Measurements from ENCODE around the gene RNF157.

The RNF157 gene

GRCh38 chr17:76240461-76241203 is at the start of gene RNF157:
TSS of gene RNF157 (minus strand) at chr17:76240493. CDS start at chr17:76240240, 253 bp downstream.
- peaks cover 53 to 73% (median 69%) of the 10 kb centered on the region in 11 experiments for H3K27me3 ChIP-seq

GRCh38 chr17:76281573-76282371 is 41.5 kb upstream of the RNF157 start:
- no peak for TF ChIP-seq Cebpa-rat (IDR thresholded peaks at IDR 0.05)
- Histone ChIP-seq H3K4me1 (peaks cover under 1 to 10% (median 6%) of the 10 kb centered on the region in 10 experiments; a peak in 13 of 20 replicates), H3K27me3 (no peaks in the 10 kb centered on the region), H3K9ac (no peak overlapping the region), H3K36me3 (no peaks in the 10 kb centered on the region), H3K4me2 (no peak overlapping the region), H3K9me3 (replicated peaks in 1 of 11) (no peaks in the 10 kb centered on the region), H3K27ac (no peak overlapping the region), H3K4me3 (no peak overlapping the region), H4K20me1 (no peaks in the 10 kb centered on the region)

More at GRCh38 chr17:76240461-76241203, at the start of gene RNF157:
- Histone ChIP-seq H3K4me1 (peaks cover 17 to 36% (median 30%) of the 10 kb centered on the region in 10 experiments), H3K27ac (no peak within 1 kb of the TSS), H3K4me2 (peak within 1 kb of the TSS; percentile 93 to 98 (median 95)), H3K4me3 (peak within 1 kb of the TSS; percentile 55 to 73 (median 61)), H3K9ac (peak within 1 kb of the TSS in 9 of 11 experiments; percentile 35 to 66 (median 56); a peak in 11 of 22 replicates), H3K9me3 (replicated peaks in 1 of 11) (peaks cover 0 to 7% (median 0%) of the 10 kb centered on the region in 11 experiments; a peak in 2 of 22 replicates), H4K20me1 (peaks cover 0 to 4% (median 0%) of the 10 kb centered on the region in 11 experiments; a peak in 1 of 22 replicates), H3K36me3 (no peaks in the 10 kb centered on the region)
- TF ChIP-seq Cebpa-rat (IDR thresholded peaks at IDR 0.05) = no peak

GRCh38 chr17:76280650-76281049 is 40.4 kb upstream of the RNF157 start:
- Histone ChIP-seq H3K36me3 (no peaks in the 10 kb centered on the region), H3K27ac (no peak overlapping the region), H3K27me3 (no peaks in the 10 kb centered on the region), H3K4me3 (no peak overlapping the region), H3K4me1 (peaks cover 12 to 21% (median 17%) of the 10 kb centered on the region in 10 experiments; a peak in 18 of 20 replicates), H3K9me3 (replicated peaks in 1 of 11) (no peaks in the 10 kb centered on the region), H3K9ac (0 out of 22 replicates have a peak overlapping the region, but pooled peaks of 1 of the 11 experiments have one; percentile 3), H4K20me1 (no peaks in the 10 kb centered on the region), H3K4me2 (no peak overlapping the region)
- TF ChIP-seq Cebpa-rat (IDR thresholded peaks at IDR 0.05) = no peak

DNA sequence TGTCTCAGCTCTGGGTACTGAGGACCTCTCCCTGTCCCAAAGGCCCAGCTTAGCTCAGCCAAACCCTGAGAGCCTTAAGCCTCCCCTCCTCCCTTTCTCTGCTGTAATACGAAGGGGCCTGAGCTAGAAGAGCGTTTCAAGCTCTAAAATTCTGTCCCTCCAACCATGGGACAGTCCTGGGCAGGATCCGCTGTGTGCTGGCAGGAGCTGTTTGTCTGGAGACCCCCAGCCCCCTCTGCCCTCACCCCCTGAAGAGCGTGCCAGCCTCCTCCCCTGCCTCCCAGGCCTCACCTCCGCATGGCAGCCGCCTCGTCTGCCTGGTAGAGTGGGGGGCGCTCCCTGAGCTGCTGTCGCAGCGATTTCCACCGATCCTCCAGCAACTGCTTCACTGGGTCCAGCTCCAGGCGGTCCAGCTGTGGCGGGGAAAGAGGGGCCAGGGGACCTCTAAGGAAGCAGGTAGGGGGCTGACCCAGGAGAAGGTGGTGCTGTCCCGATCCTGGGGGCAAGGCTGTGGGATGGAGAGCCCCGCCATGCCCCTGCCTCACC is 39.5 kb upstream of the RNF157 start:
- no peaks in the 10 kb centered on the region for H3K27me3 ChIP-seq
- TF ChIP-seq Cebpa-rat (IDR thresholded peaks at IDR 0.05) = no peak
- no peak overlapping the region for H3K4me2 ChIP-seq
- H3K4me3 ChIP-seq = no peak overlapping the region
- H3K9me3 ChIP-seq (replicated peaks in 1 of 11) = no peaks in the 10 kb centered on the region
- H4K20me1 ChIP-seq = no peaks in the 10 kb centered on the region
- no peak overlapping the region for H3K27ac ChIP-seq
- H3K9ac ChIP-seq = peak overlapping the region in 2 of 11 experiments; percentile 3 to 18; a peak in 1 of 22 replicates
- no peaks in the 10 kb centered on the region for H3K36me3 ChIP-seq
- H3K4me1 ChIP-seq = peaks cover 20 to 29% (median 25%) of the 10 kb centered on the region in 10 experiments; a peak in 19 of 20 replicates

GRCh38 chr17:76278952-76279741 is 38.9 kb upstream of the RNF157 start:
- no peak for TF ChIP-seq Cebpa-rat (IDR thresholded peaks at IDR 0.05)
- Histone ChIP-seq H3K4me1 (peaks cover 24 to 36% (median 32%) of the 10 kb centered on the region in 10 experiments; a peak in 19 of 20 replicates), H3K4me3 (no peak overlapping the region)

DNA sequence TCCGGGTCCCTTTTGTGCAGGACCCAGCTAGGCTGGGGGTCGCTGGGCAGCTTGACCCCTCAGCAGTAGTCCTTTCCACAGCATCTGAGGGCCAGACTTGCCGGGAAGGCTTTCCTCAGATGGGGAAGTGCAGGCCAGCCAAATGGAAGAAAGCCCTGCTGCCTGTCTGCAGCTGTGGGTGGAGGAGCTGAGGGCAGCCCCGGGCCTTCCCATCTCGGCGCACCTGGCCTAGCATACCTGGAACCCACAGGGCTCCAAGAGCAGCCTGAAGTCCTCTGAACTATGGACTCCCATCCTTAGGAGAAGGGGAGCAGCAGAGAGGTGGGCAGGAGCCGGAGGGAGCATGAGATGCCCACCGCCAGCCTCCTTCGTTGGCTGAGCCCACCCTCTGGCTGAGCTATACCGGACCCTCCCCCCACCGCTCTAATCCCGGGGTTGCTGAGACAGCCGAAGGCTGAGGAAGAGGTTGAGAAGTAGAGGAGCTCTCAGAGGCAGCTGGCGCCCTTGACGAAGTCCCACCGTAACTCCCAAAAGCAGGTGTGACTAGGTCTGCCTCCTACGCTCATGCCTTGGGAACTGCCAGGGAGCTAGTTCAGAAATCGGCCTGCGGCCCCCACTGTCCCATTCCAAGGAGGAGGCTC is 38.1 kb upstream of the RNF157 start:
- Histone ChIP-seq H3K4me2 (no peak overlapping the region), H3K4me1 (peaks cover 28 to 44% (median 39%) of the 10 kb centered on the region in 10 experiments; a peak in 19 of 20 replicates), H3K9me3 (replicated peaks in 1 of 11) (no peaks in the 10 kb centered on the region), H3K36me3 (no peaks in the 10 kb centered on the region), H3K4me3 (no peak overlapping the region), H3K27ac (peak overlapping the region in 2 of 11 experiments; percentile 3 to 18; a peak in 1 of 22 replicates), H4K20me1 (peaks cover 0 to 10% (median 0%) of the 10 kb centered on the region in 11 experiments; a peak in 2 of 22 replicates), H3K9ac (no peak overlapping the region), H3K27me3 (no peaks in the 10 kb centered on the region)
- no peak for TF ChIP-seq Cebpa-rat (IDR thresholded peaks at IDR 0.05)

More at GRCh38 chr17:76278952-76279741, 38.9 kb upstream of the RNF157 start:
- H3K36me3 ChIP-seq = no peaks in the 10 kb centered on the region
- H4K20me1 ChIP-seq = peaks cover 0 to 2% (median 0%) of the 10 kb centered on the region in 11 experiments; a peak in 2 of 22 replicates
- H3K9ac ChIP-seq = no peak overlapping the region
- no peaks in the 10 kb centered on the region for H3K9me3 ChIP-seq (replicated peaks in 1 of 11)
- H3K27ac ChIP-seq = 0 out of 22 replicates have a peak overlapping the region, but pooled peaks of 1 of the 11 experiments have one; percentile 3
- H3K27me3 ChIP-seq = no peaks in the 10 kb centered on the region
- no peak overlapping the region for H3K4me2 ChIP-seq

DNA sequence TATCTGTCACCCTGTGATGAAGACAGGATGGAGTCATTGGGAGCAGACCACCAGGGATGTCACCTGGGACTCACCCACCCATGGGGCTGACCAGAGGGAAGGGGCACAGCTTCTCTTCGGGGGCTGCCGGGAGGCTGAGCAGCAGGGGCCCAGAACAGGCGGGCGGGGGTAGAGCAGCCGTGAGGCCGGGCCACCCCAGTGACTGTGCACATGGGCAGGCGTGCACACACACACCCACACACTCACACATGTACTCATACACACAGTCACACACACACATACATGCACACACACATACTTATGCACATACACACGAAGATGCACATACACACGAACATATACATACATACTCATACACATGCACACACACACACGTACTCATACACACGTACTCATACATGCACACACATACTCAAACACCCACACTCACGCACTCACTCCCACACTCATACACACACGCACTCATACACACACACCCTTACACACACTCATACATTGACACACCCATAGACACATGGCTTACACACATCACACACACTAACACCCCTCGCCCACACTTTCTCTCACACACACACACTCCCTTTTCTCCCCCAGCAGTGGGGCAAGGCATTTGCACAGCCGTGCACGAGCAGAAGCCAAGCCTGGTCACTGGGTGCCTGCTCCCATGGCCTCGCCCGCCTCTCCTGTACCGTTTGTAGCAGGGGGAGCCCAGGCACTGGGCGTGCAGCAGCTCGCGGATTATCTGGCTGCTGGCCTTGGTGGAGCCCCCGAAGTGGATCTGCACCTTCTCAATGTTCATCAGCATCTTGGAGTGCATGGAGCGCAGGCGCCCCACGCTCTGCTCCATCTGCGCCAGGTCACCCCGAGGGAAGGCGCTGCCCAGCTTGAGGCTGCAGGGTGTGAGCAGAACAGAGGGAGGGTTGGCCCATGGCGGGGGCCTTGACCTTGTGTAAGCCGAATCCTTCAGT is 37.3 kb upstream of the RNF157 start:
- Histone ChIP-seq H3K36me3 (no peaks in the 10 kb centered on the region), H3K9ac (peak overlapping the region in 4 of 11 experiments; percentile 12 to 45 (median 33); a peak in 2 of 22 replicates)

More for the DNA sequence above, 37.3 kb upstream of the RNF157 start:
- Histone ChIP-seq H3K9me3 (replicated peaks in 1 of 11) (no peaks in the 10 kb centered on the region), H3K4me1 (peaks cover 36 to 52% (median 47%) of the 10 kb centered on the region in 10 experiments), H3K27ac (peak overlapping the region in 6 of 11 experiments; percentile 3 to 56 (median 38); a peak in 7 of 22 replicates), H3K4me2 (peak overlapping the region in 4 of 11 experiments; percentile 27 to 51 (median 34); a peak in 3 of 22 replicates), H3K27me3 (no peaks in the 10 kb centered on the region), H3K4me3 (no peak overlapping the region), H4K20me1 (peaks cover 0 to 18% (median 0%) of the 10 kb centered on the region in 11 experiments; a peak in 4 of 22 replicates)
- TF ChIP-seq Cebpa-rat (IDR thresholded peaks at IDR 0.05) = no peak
